NT2/D1 (cell line): ENCODE results near the gene CMKLR1.

Experiments
- YY1 ChIP-seq: IDR thresholded peaks from 2 replicates; pipeline ENCODE4 v1.6.1; 2011; ENCODE audit not compliant: insufficient read length, insufficient read depth
- ZNF274 ChIP-seq: IDR thresholded peaks from 2 replicates; pipeline ENCODE4 v1.6.1; 2011; ENCODE audit warnings: mild to moderate bottlenecking, low read depth, low read length

GRCh38 chr12:108305991-108306501 lies 33.1 kb downstream of the CMKLR1 start:
- TF ChIP-seq ZNF274: no peak
- TF ChIP-seq YY1: no peak
